CD8-positive, alpha-beta memory T cell (primary cell): ENCODE data around the gene USH1C. TPM values are rescaled to one million over a fixed set of nuclear protein-coding genes. Genes with fewer than 3 reads are reported as not detected.

Experiments used
- CTCF ChIA-PET: fragments of 350-600 bp; sonication (Branson Sonifier 250); formaldehyde crosslinking; loops from one replicate; lab custom pipeline; 2021; ENCODE audit warnings: antibody characterized with exemption; lab: Charles Lee
- POLR2A ChIA-PET: fragments of 350-600 bp; sonication (Branson Sonifier 250); formaldehyde crosslinking; loops from one replicate; lab custom pipeline; 2021; ENCODE audit warnings: antibody characterized with exemption; lab: Charles Lee
- DNase-seq, 5 donors: peaks; one replicate each; pipeline versions ENCODE4 v3.0.0 to v3.0.0-alpha.2; 2020 to 2022; ENCODE audit warnings: mixed read lengths in 1 of 5
- H3K27ac ChIP-seq: one replicate; pipeline ENCODE4 v1.7.0; 2013; ENCODE audit warnings: low read depth, mild to moderate bottlenecking, low read length, moderate library complexity
- H3K27me3 ChIP-seq: 2 replicates; pipeline ENCODE4 v1.7.0; 2013; ENCODE audit warnings: low read length, mild to moderate bottlenecking; ENCODE audit not compliant: insufficient read depth, poor library complexity, severe bottlenecking
- H3K36me3 ChIP-seq: 2 replicates; pipeline ENCODE4 v1.7.0; 2013; ENCODE audit warnings: mild to moderate bottlenecking, low read length, moderate library complexity; ENCODE audit not compliant: insufficient read depth
- H3K4me1 ChIP-seq: 2 replicates; pipeline ENCODE4 v1.7.0; 2013; ENCODE audit warnings: mild to moderate bottlenecking, low read length, moderate library complexity; ENCODE audit not compliant: insufficient read depth
- H3K4me3 ChIP-seq: 2 replicates; pipeline ENCODE4 v1.7.0; 2013; ENCODE audit warnings: mild to moderate bottlenecking, low read length
- H3K9me3 ChIP-seq: 2 replicates; pipeline ENCODE4 v1.7.0; 2013; ENCODE audit warnings: mild to moderate bottlenecking, low read length
- H3K27ac Mint-ChIP-seq, 8 donors: one replicate each; pipeline ENCODE4 v1.8.0; 2020 to 2021; ENCODE audit warnings: mixed read lengths in 8 of 8, mild to moderate bottlenecking in 6 of 8, inconsistent platforms in 3 of 8, moderate library complexity in 3 of 8
- H3K27me3 Mint-ChIP-seq, 2 donors: one replicate each; pipeline ENCODE4 v1.8.0; 2020 to 2021; ENCODE audit warnings: mixed read lengths in 2 of 2, mild to moderate bottlenecking in 1 of 2, moderate library complexity in 1 of 2
- H3K36me3 Mint-ChIP-seq, 3 donors: one replicate each; pipeline ENCODE4 v1.8.0; 2020 to 2021; ENCODE audit warnings: mixed read lengths in 3 of 3, inconsistent platforms in 1 of 3, mild to moderate bottlenecking in 1 of 3
- H3K4me1 Mint-ChIP-seq, 3 donors: one replicate each; pipeline ENCODE4 v1.8.0; 2020 to 2021; ENCODE audit warnings: mixed read lengths in 3 of 3, inconsistent platforms in 1 of 3, mild to moderate bottlenecking in 1 of 3
- H3K4me3 Mint-ChIP-seq, 7 donors: one replicate each; pipeline ENCODE4 v1.8.0; 2020 to 2021; ENCODE audit warnings: mixed read lengths in 7 of 7, mild to moderate bottlenecking in 6 of 7, moderate library complexity in 4 of 7, inconsistent platforms in 2 of 7
- H3K9me3 Mint-ChIP-seq, 5 donors: one replicate each; pipeline ENCODE4 v1.8.0; 2020 to 2022; ENCODE audit warnings: mixed read lengths in 5 of 5, mild to moderate bottlenecking in 3 of 5, moderate library complexity in 2 of 5, inconsistent platforms in 1 of 5
- polyA plus RNA-seq: library from polyadenylated mRNA; unstranded; fragments of 300-500 nt; fragmentation: Illumina TruSeq; gene quantifications from one replicate; pipeline ENCODE4 v1.2.3, GENCODE V29; 2021
- total RNA-seq, 2 experiments: library from RNA; stranded (reverse); gene quantifications; one replicate each; pipeline ENCODE4 v1.2.3, GENCODE V29; 2021

USH1C gene
- total and polyA plus RNA-seq, 3 experiments from 2014 or later: not detected

- no peak within 1 kb of the TSS for H3K27ac ChIP-seq
- H3K4me3 Mint-ChIP-seq: no peak within 1 kb of the TSS
- H3K36me3 Mint-ChIP-seq: no peaks in the 10 kb centered on the region
- H3K36me3 ChIP-seq: no peaks in the 10 kb centered on the region
- peaks cover 8% of the 10 kb centered on the region for H3K27me3 ChIP-seq
- peaks cover 19 to 75% of the 10 kb centered on the region in 2 donors for H3K27me3 Mint-ChIP-seq
- no peak within 1 kb of the TSS for H3K27ac Mint-ChIP-seq
- H3K4me1 ChIP-seq: no peaks in the 10 kb centered on the region
- peaks cover 0 to 8% (median 2%) of the 10 kb centered on the region in 3 donors for H3K4me1 Mint-ChIP-seq
- POLR2A ChIA-PET: no interaction called here
- CTCF ChIA-PET: no interaction called here
- DNase-seq: no peak
- H3K4me3 ChIP-seq: no peak within 1 kb of the TSS
- no peaks in the 10 kb centered on the region for H3K9me3 ChIP-seq
- no peaks in the 10 kb centered on the region for H3K9me3 Mint-ChIP-seq
Measured at GRCh38 chr11:17476317-17477083, 67.7 kb downstream of the USH1C start, which contains the start of gene ABCC8. Gene ABCC8, minus strand, starts transcription at chr11:17476845. Its CDS starts 69 bp downstream, at chr11:17476776.

GRCh38 chr11:17475666-17476316 is 68.4 kb downstream of the USH1C start:
- Histone ChIP-seq H3K9me3 (no peaks in the 10 kb centered on the region), H3K4me1 (no peaks in the 10 kb centered on the region), H3K27me3 (peaks cover 8% of the 10 kb centered on the region), H3K27ac (no peak overlapping the region), H3K36me3 (no peaks in the 10 kb centered on the region), H3K4me3 (no peak overlapping the region)
- ChIA-PET POLR2A (no interaction called here), CTCF (no interaction called here)
- Mint-ChIP-seq H3K27me3 (peaks cover 19 to 79% of the 10 kb centered on the region in 2 donors), H3K4me1 (peaks cover 0 to 8% (median 2%) of the 10 kb centered on the region in 3 donors), H3K9me3 (no peaks in the 10 kb centered on the region), H3K27ac (no peak overlapping the region), H3K4me3 (no peak overlapping the region), H3K36me3 (no peaks in the 10 kb centered on the region)
- no peak for DNase-seq

GRCh38 chr11:17473071-17473744 is 71.0 kb downstream of the USH1C start:
- Mint-ChIP-seq H3K27ac (no peak overlapping the region), H3K36me3 (no peaks in the 10 kb centered on the region), H3K27me3 (peaks cover 12 to 62% of the 10 kb centered on the region in 2 donors), H3K4me1 (peaks cover 0 to 8% (median 2%) of the 10 kb centered on the region in 3 donors), H3K9me3 (no peaks in the 10 kb centered on the region), H3K4me3 (no peak overlapping the region)
- DNase-seq: no peak
- Histone ChIP-seq H3K27ac (no peak overlapping the region), H3K4me3 (no peak overlapping the region), H3K9me3 (no peaks in the 10 kb centered on the region), H3K4me1 (no peaks in the 10 kb centered on the region), H3K36me3 (no peaks in the 10 kb centered on the region), H3K27me3 (peaks cover 8% of the 10 kb centered on the region)
- CTCF ChIA-PET: no interaction called here
- POLR2A ChIA-PET: no interaction called here

- peaks cover 0 to 8% (median 2%) of the 10 kb centered on the region in 3 donors for H3K4me1 Mint-ChIP-seq
- H3K4me1 ChIP-seq: no peaks in the 10 kb centered on the region
- H3K27me3 ChIP-seq: peaks cover 8% of the 10 kb centered on the region
- no peak for DNase-seq
- POLR2A ChIA-PET: no interaction called here
- CTCF ChIA-PET: interaction anchor here (0.8 kb wide), 1 partner anchor 75 kb away, joined by 3 read pairs; no protein-coding TSS in a partner anchor
- no peaks in the 10 kb centered on the region for H3K36me3 ChIP-seq
- H3K27ac ChIP-seq: no peak overlapping the region
- H3K4me3 ChIP-seq: no peak overlapping the region
- peaks cover 12 to 57% of the 10 kb centered on the region in 2 donors for H3K27me3 Mint-ChIP-seq
- no peak overlapping the region for H3K4me3 Mint-ChIP-seq
- H3K9me3 ChIP-seq: no peaks in the 10 kb centered on the region
- no peaks in the 10 kb centered on the region for H3K36me3 Mint-ChIP-seq
- no peaks in the 10 kb centered on the region for H3K9me3 Mint-ChIP-seq
- H3K27ac Mint-ChIP-seq: no peak overlapping the region
Measured at GRCh38 chr11:17472467-17472866, 71.7 kb downstream of the USH1C start.

GRCh38 chr11:17471501-17471900 is 72.7 kb downstream of the USH1C start:
- Mint-ChIP-seq H3K4me1 (peaks cover 0 to 6% (median 2%) of the 10 kb centered on the region in 3 donors), H3K4me3 (no peak overlapping the region), H3K36me3 (no peaks in the 10 kb centered on the region), H3K27ac (no peak overlapping the region), H3K9me3 (no peaks in the 10 kb centered on the region), H3K27me3 (peaks cover 12 to 54% of the 10 kb centered on the region in 2 donors)
- Histone ChIP-seq H3K27me3 (peaks cover 8% of the 10 kb centered on the region), H3K9me3 (no peaks in the 10 kb centered on the region), H3K36me3 (no peaks in the 10 kb centered on the region), H3K4me1 (no peaks in the 10 kb centered on the region), H3K27ac (no peak overlapping the region), H3K4me3 (no peak overlapping the region)
- no peak for DNase-seq
- CTCF ChIA-PET: interaction anchor here (0.8 kb wide), 1 partner anchor 74 kb away, joined by 3 read pairs; no protein-coding TSS in a partner anchor
- POLR2A ChIA-PET: no interaction called here

GRCh38 chr11:17469998-17470397 is 74.2 kb downstream of the USH1C start:
- Mint-ChIP-seq H3K27ac (no peak overlapping the region), H3K4me1 (no peaks in the 10 kb centered on the region), H3K36me3 (no peaks in the 10 kb centered on the region), H3K4me3 (no peak overlapping the region), H3K9me3 (no peaks in the 10 kb centered on the region), H3K27me3 (peaks cover 12 to 45% of the 10 kb centered on the region in 2 donors)
- no peak overlapping the region for H3K4me3 ChIP-seq
- no peaks in the 10 kb centered on the region for H3K36me3 ChIP-seq
- peaks cover 5% of the 10 kb centered on the region for H3K27me3 ChIP-seq
- no peak overlapping the region for H3K27ac ChIP-seq
- ChIA-PET CTCF (no interaction called here), POLR2A (no interaction called here)
- no peak for DNase-seq
- no peaks in the 10 kb centered on the region for H3K4me1 ChIP-seq
- H3K9me3 ChIP-seq: no peaks in the 10 kb centered on the region

- Histone ChIP-seq H3K4me3 (no peak overlapping the region), H3K9me3 (no peaks in the 10 kb centered on the region), H3K4me1 (no peaks in the 10 kb centered on the region), H3K36me3 (no peaks in the 10 kb centered on the region), H3K27me3 (no peaks in the 10 kb centered on the region), H3K27ac (no peak overlapping the region)
- no peak overlapping the region for H3K27ac Mint-ChIP-seq
- DNase-seq: no peak
- POLR2A ChIA-PET: no interaction called here
- H3K4me1 Mint-ChIP-seq: no peaks in the 10 kb centered on the region
- CTCF ChIA-PET: no interaction called here
- H3K4me3 Mint-ChIP-seq: no peak overlapping the region
- H3K27me3 Mint-ChIP-seq: peaks cover 4 to 33% of the 10 kb centered on the region in 2 donors
- no peaks in the 10 kb centered on the region for H3K9me3 Mint-ChIP-seq
- H3K36me3 Mint-ChIP-seq: no peaks in the 10 kb centered on the region
Measured at GRCh38 chr11:17468122-17468521, 76.1 kb downstream of the USH1C start.
